NCI-H1694 (cell line): ENCODE results near the gene SOWAHC.
"Not testable (repeated sequence)": the region's sequence is repeated elsewhere in the genome, so short reads cannot be mapped to it uniquely, and the experiment has no call there.

ENCODE experiments used
- DNase-seq: peaks from one replicate; lab custom pipeline; 2025; lab: John Stamatoyannopoulos, UW

Gene SOWAHC, protein sequence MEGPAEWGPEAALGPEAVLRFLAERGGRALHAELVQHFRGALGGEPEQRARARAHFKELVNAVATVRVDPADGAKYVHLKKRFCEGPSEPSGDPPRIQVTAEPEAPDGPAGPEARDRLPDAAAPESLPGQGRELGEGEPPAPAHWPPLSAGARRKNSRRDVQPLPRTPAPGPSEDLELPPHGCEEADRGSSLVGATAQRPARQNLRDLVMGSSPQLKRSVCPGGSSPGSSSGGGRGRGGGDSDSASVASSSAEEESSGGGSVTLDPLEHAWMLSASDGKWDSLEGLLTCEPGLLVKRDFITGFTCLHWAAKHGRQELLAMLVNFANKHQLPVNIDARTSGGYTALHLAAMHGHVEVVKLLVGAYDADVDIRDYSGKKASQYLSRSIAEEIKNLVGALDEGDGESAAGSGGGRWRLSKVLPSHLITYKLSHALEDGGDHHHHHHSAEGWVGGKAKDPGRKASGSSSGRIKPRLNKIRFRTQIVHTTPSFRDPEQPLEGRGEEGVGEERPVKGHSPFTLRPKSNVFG

DNA sequence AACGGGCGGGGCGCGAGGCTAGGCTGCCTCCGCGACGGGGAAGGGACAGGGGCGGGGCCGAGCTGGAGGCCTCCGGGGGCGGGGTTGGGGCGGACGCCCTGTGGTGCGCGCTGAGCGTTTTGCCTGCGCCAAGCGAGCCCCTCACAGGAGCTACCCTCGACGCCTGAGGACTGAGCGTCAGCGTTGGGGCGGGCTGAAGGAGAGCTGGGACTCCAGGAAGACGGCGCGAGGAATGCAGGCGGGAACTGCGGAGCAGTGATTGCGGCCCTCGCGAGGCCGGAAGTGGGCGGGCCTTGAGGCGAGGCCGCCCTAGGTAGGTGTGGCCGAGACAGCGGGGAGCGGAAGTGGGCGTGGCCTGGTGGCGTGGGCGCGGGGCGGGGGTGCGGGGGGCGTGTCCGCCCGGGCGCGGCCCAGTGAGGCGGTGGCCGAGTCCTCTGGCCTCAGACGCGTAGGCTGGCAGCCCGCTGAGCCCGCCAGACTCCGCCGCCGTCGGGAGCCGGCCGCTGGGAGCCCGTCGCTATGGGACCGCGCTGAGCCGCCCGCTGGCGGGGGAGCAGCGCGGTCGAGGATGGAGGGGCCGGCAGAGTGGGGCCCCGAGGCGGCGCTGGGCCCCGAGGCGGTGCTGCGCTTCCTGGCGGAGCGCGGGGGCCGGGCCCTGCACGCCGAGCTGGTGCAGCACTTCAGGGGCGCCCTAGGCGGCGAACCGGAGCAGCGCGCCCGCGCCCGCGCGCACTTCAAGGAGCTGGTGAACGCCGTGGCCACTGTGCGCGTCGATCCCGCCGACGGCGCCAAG is at the start of gene SOWAHC, which contains the start of gene SEPTIN10:
SOWAHC (plus strand) TSS at position 443 of the 793 bp plus-strand sequence; CDS start at position 569, 126 bp downstream.
SEPTIN10 (minus strand) TSS at position 45 of the 793 bp plus-strand sequence. CDS start 139 bp downstream, outside the sequence.
- peak; percentile 81 for DNase-seq

DNA sequence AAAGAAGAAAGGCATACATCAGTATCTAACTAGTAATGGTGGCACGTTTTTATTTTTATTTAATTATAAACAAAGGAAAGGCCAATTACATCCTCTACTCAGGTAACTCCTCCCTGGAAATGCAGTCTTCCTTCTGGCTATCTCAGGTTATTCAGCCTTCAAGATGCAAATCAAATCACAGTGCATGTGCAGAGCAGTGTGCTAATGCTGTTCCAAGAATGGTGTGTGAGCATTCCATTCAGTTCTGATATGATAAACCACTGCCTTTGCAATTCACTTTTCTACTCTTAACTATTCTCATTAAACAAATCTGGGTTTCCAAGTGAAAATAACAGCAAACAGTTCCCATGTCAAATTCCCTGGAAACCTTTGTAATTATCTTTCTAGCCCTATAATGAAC is 38.8 kb upstream of the SOWAHC start:
- no peak for DNase-seq

DNA sequence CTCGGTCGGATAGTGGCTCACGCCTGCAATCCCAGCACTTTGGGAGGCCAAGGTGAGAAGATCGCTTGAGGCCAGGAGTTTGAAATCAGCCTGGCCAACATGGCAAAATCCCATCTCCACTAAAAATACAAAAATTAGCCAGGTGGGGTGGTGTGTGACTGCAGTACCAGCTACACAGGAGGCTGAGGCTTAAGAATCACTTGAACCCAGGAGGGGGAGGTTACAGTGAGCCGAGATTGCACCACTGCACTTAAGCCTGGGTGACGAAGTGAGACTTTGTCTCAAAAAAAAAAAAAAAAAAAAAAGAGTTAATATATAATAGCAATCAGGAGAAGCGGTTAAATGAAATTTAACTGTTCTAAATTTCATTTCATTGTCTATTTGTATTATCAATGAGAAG is 36.5 kb upstream of the SOWAHC start:
- DNase-seq: not testable (repeated sequence)

DNA sequence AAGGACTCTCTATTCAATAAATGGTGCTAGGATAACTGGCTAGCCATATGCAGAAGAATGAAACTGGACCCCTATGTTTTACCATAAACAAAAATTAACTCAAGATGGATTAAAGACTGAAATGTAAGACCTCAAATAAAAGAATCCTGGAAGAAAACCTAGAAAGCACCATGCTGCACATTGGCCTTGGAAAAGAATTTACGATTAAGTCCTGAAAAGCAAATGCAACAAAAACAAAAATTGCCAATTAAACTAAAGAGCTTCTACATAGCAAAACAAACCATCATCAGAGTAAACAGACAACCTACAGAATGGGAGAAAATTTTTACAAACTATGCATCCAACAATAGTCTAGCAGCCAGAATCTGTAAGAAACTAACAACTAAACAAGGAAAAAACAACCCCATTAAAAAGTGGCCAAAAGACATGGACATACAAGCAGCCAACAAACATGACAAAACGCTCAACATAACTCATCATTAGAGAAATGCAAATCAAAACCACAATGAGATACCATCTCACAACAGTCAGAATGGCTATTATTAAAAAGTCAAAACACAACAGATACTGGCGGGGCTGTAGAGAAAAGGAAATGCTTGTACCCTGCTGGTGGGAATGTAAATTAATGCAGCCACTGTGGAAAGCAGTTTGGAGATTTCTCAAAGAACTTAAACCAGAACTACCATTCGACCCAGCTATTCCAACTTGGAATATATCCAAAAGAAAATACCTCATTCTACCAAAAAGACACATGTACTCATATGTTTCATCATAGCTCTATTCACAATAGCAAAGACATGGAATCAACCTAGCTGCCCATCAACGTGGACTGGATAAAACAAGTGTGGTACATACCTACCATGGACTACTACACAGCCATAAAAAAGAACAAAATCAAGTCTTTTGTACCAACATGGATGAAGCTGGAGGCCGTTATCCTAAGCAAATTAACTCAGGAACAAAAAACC is 31.0 kb upstream of the SOWAHC start:
- no peak for DNase-seq

DNA sequence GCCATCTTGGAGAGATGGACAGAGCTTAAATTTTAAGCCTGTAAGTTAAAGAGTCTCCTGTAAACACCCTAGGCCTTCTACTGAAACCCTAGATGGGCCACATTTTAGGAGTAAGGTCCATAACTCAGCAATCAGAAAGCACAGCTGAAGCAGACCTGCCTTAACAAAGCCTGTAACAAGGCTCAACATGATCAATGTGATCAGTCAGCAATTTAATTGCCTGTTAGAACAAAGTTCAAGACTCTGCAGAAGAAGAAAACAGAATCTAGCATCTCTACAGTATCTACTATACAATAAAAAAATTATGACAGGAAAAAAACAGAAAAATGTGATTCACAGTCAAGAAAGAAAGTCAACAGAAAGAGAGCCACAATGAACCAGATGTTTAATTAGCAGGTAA is 27.5 kb upstream of the SOWAHC start:
- no peak for DNase-seq

DNA sequence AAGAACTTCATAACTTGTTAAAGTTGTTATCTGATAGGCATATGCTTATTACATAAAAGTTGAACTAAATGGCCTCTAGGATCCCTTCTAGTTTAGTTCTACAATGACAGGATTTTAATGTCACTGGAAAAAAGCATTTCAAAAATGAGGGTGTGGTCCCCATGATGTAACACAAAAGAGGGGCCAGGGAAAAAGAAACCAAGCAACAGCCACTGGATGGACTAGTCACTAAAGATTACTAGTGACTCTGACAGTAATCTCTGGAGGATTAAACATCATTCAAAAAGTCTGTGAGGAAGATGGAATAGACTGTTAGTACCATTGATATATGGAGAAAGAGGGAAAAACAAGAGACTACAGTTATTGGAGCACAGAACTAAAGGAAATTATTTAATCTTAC is 23.0 kb upstream of the SOWAHC start:
- no peak for DNase-seq

DNA sequence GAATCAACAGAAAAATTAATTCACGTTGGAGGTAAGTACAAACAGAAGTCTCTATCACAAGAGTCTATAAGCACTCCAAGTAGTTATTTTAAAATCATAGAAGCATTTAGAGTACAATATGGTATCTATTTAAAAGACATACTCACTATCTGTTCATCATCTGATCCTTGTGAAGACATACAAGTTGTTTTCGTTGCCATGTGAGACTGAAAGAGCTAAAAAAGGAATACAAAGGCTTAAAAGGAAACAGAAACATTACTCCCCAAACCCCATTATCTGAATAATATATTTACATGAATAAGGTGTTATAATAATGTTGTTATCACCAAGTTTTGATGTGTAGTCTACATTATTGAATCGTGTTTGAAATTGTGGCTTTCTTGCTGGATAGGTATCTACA is 21.3 kb upstream of the SOWAHC start:
- DNase-seq: no peak

DNA sequence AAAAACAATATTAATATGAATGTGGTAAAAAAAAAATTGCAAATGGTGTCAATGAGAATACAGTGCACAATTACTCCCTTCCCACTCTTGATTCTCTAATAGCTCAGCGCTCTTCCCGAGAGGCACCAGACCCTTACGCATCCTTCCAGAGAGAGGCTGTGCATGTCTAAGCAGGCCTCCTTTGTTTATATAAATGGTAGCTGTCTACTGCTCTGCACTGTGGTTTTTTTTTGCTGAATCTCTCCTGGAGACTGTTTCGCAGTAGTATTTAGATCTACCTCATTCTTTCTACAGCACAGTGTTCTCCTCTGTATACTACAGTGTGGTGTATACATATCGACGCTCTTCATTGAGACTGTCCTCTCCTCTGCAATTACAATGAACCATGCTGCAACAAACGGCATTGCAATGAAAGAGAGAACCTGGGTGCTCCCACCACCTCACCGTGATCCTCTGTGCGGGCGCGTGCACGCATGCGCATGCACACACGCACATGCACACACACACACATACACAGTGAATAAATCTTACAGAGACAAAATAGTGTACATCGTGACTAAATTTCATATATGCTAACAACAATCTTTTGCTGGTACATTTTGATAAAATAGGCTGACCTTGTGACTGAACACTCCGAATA is 19.8 kb upstream of the SOWAHC start:
- peak; percentile 20 for DNase-seq

DNA sequence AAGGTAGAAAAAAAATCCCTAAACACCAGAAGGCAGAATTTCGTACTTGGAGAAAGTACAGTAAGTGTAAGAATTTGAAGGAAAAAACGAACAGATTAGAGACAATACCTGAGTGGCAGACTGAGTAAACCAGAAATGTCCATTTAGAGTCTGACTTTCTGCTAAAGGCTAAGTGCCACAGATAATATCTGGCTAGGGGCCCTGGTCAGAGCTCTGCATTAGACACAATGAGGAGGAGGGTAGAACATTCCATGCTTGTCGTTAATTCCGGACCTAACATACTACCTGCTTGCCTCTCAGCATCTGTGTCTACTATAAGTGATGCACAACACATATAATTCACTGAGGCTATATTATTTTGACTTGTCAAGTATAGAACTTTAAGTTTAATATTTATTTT is 18.5 kb upstream of the SOWAHC start:
- no peak for DNase-seq

DNA sequence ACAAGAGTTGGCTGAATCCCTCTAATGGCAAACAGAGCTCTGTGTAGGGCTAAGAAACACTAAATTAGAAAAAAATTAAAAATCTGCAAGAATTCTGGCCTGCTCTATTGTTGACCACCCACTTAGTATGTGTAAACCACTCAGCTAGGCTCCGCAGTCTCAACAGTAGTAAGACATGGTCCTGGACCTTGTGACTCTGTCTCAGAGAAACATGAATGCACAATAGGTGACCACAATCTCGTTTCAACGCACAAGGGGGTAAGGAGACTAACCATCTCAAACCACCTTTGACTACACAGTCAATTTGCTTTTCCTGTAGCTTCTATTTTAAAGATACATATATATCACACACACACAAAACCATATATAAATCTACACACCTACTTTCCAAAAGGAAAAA is 16.9 kb upstream of the SOWAHC start:
- DNase-seq: no peak

DNA sequence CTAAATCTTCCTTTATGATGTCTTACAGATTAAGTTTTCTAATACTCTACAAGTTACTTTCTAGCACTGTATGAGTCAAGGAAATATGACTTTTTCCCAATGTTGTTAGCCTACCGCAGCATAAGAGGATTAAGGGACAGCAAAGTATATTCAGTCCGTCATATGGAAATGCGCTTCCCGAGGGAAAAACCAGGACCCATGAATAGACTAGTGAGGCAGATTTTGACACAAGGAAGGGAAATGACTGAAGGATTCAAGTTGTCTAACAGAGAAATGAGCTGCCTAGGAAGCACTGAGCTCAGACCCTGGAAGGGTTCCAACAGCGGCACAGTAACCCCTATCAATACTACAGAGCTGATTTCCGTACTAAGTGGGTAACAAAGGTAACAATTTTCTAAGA is 12.4 kb upstream of the SOWAHC start:
- no peak for DNase-seq

DNA sequence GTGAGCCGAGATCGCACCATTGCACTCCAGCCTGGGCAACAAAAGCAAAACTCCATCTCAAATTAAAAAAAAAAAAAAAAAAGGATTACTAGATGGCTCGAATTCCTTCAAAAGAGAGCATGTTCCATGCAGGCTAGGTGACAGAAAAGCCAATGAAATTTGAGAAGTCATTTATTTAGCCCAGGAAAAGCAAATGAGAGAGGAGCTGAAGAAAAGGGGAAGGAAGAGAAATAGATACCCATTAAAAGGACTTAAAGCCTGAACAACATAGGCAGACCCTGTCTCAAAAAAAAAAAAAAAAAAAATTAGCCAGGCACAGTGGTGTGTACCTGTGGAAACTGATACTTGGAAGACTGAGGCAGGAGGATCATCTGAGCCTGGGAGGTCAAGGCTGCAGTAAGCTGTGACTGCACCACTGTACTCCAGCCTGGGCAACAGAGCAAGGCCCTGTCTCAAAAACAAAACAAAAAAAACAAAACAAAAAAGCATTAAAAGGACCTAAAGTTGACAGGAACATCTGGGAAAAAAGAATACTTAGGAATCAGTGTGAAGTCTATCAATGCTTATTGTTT is 11.5 kb upstream of the SOWAHC start:
- DNase-seq: no peak

DNA sequence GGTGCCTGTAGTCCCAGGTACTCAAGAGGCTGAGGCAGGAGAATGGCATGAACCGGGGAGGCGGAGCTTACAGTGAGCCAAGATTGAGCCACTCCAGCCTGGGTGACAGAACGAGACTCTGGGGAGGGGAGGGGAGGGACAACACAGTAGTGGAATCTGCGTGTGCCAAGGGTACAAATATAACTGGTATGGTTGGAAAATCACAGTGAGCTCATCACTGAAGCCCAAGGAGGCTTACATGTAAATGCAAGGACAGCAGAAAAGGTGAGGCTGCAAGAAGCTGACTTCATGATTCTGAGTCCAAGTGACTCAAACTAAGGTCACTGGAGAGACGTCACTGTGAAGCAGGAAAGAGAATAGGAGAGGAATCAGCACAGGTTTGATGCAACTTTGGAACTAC is 9.6 kb upstream of the SOWAHC start:
- DNase-seq: no peak

DNA sequence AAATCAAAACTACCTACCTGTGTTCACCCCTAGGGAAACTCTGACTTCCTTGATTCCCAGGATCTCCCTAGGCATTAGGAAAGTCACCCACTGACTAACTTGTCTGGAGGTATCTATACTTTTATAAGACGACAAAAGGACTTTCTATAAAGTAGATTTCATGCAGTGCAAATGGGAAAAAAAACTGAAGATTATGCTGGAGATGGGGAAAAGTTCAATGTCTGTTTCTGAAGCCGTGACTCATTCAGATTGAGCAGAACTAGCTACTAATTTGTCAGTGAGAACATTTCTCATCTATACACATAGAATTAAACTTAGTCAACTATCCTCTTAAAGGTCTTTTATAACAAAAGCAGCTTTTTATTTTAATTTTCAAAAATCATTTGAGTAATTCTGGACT is 6.4 kb upstream of the SOWAHC start:
- no peak for DNase-seq

DNA sequence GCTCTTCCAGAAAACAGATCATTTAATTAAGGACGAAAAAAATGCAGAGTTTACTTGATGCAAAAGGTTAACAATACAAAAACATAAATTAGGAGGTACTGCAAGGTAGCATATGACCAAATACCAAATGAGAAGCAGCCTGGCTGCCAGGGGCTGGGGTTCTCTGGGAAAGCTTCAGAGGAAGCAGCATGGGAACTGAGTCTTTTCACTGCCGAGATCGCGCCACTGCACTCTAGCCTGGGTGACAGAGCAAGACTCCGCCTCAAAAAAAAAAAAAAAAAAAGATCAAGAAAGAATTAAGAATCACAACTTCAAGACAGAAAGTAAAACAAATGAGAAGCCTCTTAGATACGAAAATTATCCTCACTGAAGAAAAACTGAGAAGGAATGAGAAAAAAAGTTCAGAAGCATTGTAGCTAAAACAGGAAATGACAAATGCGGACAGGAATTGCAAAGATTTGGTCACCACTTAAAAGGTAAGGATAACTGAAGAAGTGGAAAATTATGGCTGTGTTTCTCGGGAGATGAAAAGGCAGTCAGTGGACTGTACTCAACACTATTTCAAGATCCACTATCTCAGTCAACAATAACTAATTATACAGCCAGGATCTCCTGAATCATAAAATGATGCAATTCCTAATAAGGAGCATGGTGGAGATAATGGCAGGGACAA is 4.7 kb upstream of the SOWAHC start:
- DNase-seq: no peak

DNA sequence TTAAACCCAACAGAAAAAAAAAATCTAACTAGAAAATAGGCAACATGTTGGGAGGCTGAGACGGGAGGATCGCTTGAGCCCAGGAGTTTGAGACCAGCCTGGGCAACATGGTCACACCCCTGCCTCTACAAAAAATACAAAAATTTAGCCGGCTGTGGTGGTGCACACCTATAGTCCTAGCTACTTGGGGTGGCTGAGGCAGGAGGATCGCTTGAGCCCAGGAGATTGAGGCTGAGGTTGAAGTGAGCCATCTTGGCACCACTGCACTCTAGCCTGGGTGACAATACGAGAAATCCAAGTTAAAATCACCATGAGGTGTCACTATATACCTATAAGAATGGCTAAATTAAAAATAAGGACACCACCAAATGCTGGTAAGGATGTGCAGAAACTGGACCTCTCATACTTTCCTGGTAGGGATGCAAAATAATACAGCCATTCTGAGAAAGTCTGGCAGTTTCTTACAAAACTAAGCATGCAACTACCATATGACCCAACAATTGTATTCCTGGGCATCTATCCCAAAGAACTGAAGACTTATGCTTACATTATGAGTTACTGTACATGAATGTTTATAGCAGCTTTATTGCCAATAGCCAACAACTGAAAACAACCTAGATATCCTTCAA is 2.6 kb upstream of the SOWAHC start:
- no peak for DNase-seq

DNA sequence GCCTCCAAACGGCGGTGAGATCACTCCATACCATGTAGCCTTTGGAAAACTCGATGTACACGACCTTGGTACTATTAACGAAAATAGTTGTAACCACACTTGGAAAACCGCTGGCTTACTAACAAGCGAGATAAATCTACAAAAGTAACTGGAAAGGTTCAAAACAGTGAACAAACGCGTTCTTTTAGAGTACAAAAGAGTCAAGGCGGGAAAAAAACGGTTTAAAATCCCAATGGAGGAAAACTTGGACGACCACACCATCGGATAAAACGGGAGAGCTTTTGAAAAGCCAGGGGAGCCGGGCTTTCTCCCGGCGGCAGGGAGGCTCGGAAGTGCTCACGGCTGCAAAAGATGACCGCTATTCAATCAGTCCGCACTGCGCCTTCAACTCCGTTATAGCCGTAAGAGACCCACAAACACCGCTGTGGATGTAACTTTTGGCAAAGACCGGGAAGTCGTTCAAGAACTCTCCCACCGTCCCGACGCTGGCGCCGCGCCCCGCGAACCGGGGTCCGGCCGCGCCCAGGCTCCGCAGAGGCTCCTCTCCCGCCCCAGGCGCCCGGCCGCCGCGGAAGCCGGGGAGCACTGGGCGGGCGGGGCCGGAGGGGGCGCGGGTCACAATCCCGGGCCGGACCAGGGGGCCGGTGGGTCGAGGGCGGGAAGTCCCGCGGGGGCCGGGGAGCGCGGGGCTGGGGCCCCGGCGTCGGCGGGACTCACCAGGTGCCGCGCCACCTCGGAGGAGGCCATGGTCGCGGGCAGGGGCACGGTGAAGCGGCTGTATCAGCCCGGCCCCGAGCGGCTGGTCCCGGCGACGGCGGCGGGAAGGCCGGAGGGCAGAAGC is 863 bp upstream of the SOWAHC start:
- no peak for DNase-seq

DNA sequence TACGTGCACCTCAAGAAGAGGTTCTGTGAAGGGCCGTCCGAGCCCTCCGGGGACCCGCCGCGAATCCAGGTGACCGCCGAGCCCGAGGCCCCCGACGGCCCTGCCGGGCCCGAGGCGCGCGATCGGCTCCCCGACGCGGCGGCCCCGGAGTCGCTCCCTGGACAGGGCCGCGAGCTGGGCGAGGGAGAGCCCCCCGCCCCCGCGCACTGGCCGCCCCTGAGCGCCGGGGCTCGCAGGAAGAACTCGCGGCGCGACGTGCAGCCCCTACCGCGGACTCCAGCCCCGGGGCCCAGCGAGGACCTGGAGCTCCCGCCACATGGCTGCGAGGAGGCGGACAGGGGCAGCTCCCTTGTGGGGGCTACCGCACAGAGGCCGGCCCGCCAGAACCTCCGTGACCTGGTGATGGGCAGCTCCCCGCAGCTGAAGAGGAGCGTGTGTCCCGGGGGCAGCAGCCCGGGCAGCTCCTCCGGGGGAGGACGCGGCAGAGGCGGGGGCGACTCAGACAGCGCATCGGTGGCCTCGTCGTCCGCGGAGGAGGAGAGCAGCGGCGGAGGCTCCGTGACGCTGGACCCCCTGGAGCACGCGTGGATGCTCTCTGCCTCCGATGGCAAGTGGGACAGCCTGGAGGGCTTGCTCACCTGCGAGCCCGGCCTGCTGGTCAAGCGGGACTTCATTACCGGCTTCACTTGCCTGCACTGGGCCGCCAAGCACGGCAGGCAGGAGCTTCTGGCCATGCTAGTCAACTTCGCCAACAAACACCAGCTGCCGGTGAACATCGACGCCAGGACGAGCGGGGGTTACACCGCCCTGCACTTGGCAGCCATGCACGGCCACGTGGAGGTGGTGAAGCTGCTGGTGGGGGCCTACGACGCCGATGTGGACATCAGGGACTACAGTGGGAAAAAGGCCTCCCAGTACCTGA is 812 bp downstream of the SOWAHC start:
- DNase-seq: no peak
